ENCODE results near the gene PLEKHA4. TPM values are rescaled to one million over a fixed set of nuclear protein-coding genes. Genes with fewer than 3 reads are reported as not detected.

Gene PLEKHA4
- total and polyA plus RNA-seq, 9 of the 15 experiments (the other 6 are each of a cell fraction or from before 2014, with no cell fraction given) = 0.07 to 30.8 (median 11.4) TPM

- TF ChIP-seq SREBF2 (CRISPR knock-in tag; IDR thresholded peaks at IDR 0.05) (no peak), HDAC3 (IDR thresholded peaks at IDR 0.05; ENCODE audit: borderline replicate concordance, partially characterized antibody) (no peak), ZNF146 (CRISPR knock-in tag; IDR thresholded peaks at IDR 0.05; ENCODE audit: unreplicated experiment) (no peak), ELF1 (tag; IDR thresholded peaks at IDR 0.05) (no peak), POLR2B (IDR thresholded peaks at IDR 0.05; ENCODE audit: low read depth, partially characterized antibody) (peak; percentile 58), CHD1 (IDR thresholded peaks at IDR 0.05; ENCODE audit: low read length) (no peak), CCNT2 (IDR thresholded peaks at IDR 0.05; ENCODE audit: borderline replicate concordance, extremely low read depth, insufficient read length, low read depth, low read length) (no peak), THRAP3 (IDR thresholded peaks at IDR 0.05; ENCODE audit: borderline replicate concordance) (peak; percentile 49; the same call in 1 of the 2 replicates), PPARD (CRISPR knock-in tag; IDR thresholded peaks at IDR 0.05) (no peak), IRF9 (tag; IDR thresholded peaks at IDR 0.05) (no peak), ZNF589 (CRISPR knock-in tag; IDR thresholded peaks at IDR 0.05; ENCODE audit: low read depth) (no peak), REST (IDR thresholded peaks at IDR 0.05; ENCODE audit: borderline replicate concordance) (no peak), REST (CRISPR knock-in tag; IDR thresholded peaks at IDR 0.05; ENCODE audit: low read depth) (no peak), FIP1L1 (IDR thresholded peaks at IDR 0.05; ENCODE audit: low read depth, low read length, poor library complexity, severe bottlenecking) (no peak), SAFB2 (IDR thresholded peaks at IDR 0.05; ENCODE audit: borderline replicate concordance, low read depth, low read length, severe bottlenecking) (no peak), ZNF232 (CRISPR knock-in tag; IDR thresholded peaks at IDR 0.05) (no peak), ZBTB43 (CRISPR knock-in tag; IDR thresholded peaks at IDR 0.05) (no peak)
Observed at GRCh38 chr19:48868114-48868886, at the start of gene PLEKHA4 (continued).
